Vagina (tissue), 2 donors: ENCODE measurements around the gene NPAS2.

Experiments
- POLR2A ChIP-seq, 2 donors: fragments of 450-650 bp; IDR thresholded peaks; one replicate each; pipeline ENCODE4 v1.6.1; 2017; ENCODE audit warnings: antibody characterized with exemption in 2 of 2, mild to moderate bottlenecking in 2 of 2, moderate library complexity in 2 of 2
- POLR2AphosphoS5 ChIP-seq, 2 donors: sonication (generic); formaldehyde crosslinking; IDR thresholded peaks; one replicate each; pipeline ENCODE4 v1.9.0; 2017; ENCODE audit warnings: antibody characterized with exemption in 2 of 2, mild to moderate bottlenecking in 2 of 2, low read depth in 1 of 2; ENCODE audit not compliant: insufficient read depth in 1 of 2

DNA sequence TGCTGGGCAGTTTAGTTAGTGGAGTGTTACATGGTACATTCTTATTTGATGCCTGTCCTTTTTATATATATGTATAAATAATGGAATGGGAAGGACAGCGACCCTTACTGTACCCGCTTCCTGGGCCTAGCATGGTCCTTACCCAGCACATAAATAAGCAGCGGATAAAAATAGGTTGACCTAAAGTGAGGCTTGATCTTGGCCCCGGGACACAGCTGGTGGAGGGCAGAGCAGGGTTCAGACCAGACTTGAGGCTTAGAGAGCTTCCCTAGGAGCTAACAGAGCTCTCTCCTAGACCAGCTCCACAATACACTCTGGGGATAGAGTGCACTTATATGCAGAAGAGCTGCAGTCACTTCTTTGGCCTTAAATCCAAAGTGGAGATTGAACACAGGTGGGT is 135.3 kb downstream of the NPAS2 start:
- TF ChIP-seq POLR2A (IDR thresholded peaks at IDR 0.05) = no peak
- TF ChIP-seq POLR2AphosphoS5 (IDR thresholded peaks at IDR 0.05; ENCODE audit: insufficient read depth in 1 of 2, low read depth in 1 of 2) = no peak
